K562 (cell line): ENCODE measurements around the gene PRPF8. TPM values are rescaled to one million over a fixed set of nuclear protein-coding genes. Genes with fewer than 3 reads are reported as not detected.
A peak's percentile ranks its signal among the peaks of the same experiment; 100 is the strongest.

Experiments used
- EHMT2 ChIP-seq: fragments of 450-650 bp; IDR thresholded peaks from 2 replicates; pipeline ENCODE4 v1.6.1; 2018; ENCODE audit warnings: antibody characterized with exemption
- FOXM1 ChIP-seq, 2 experiments: fragments of 450-650 bp in 1 of 2; sonication (generic) in 1 of 2; formaldehyde crosslinking in 1 of 2; IDR thresholded peaks; 2 replicates each; pipeline versions ENCODE4 v1.6.1 to v1.9.0; 2017 to 2022; ENCODE audit warnings: low read depth in 2 of 2, mild to moderate bottlenecking in 2 of 2, missing genetic modification reagents in 1 of 2, moderate library complexity in 1 of 2
- NRF1 ChIP-seq, 2 experiments: fragments of 450-650 bp; IDR thresholded peaks in 1 of 2; conservative IDR thresholded peaks in 1 of 2; 2 replicates each; pipeline ENCODE4 v1.6.1; 2014; ENCODE audit warnings: mild to moderate bottlenecking in 2 of 2
- PTBP1 ChIP-seq: fragments of 200-400 bp; formaldehyde crosslinking; IDR thresholded peaks from 2 replicates; pipeline ENCODE4 v1.6.1; 2017; ENCODE audit warnings: low read depth, low read length
- RUNX1 ChIP-seq: sonication (generic); IDR thresholded peaks from 2 replicates; pipeline ENCODE4 v1.6.1; 2016; ENCODE audit warnings: antibody characterized with exemption, low read depth
- ZNF146 ChIP-seq: IDR thresholded peaks from one replicate; pipeline ENCODE4 v1.6.1; 2018; ENCODE audit warnings: missing compliant biosample characterization; ENCODE audit not compliant: unreplicated experiment
- ZNF212 ChIP-seq: fragments of 450-650 bp; formaldehyde crosslinking; IDR thresholded peaks from 2 replicates; pipeline ENCODE4 v1.4.0; 2020; ENCODE audit warnings: mild to moderate bottlenecking
- ZNF253 ChIP-seq: fragments of 250-450 bp; sonication (Bioruptor Pico); conservative IDR thresholded peaks from 2 replicates; pipeline ENCODE4 v1.6.1; 2021; ENCODE audit warnings: mild to moderate bottlenecking
- ZNF561 ChIP-seq: fragments of 450-650 bp; formaldehyde crosslinking; conservative IDR thresholded peaks from 2 replicates; pipeline ENCODE4 v1.4.0; 2020; ENCODE audit warnings: mild to moderate bottlenecking, moderate library complexity
- ZNF830 ChIP-seq: fragments of 250-450 bp; sonication (Bioruptor Pico); IDR thresholded peaks from 2 replicates; pipeline ENCODE4 v1.5.0; 2021; ENCODE audit warnings: mild to moderate bottlenecking
- polyA plus RNA-seq, 8 experiments: library from polyadenylated mRNA; depleted of rRNA in 4 of 8; stranded (reverse) in 5 of 8; unstranded in 3 of 8; fragments of >200 nt; fragmentation: Nextera tagmentation in 2 of 8; fragmentation: Illumina TruSeq in 1 of 8; extraction: Ambion mirVana in 2 of 8; extraction: Trizol in 1 of 8; gene quantifications; 2 replicates each; pipeline versions ENCODE4 v1.2.1 to v1.2.3, GENCODE V29; 2011 to 2014; ENCODE audit warnings: inconsistent platforms in 1 of 8, missing spikeins in 1 of 8
- total RNA-seq, 7 experiments: library from RNA; depleted of rRNA in 6 of 7; stranded (reverse); fragments of >200 nt in 6 of 7; fragmentation: Illumina TruSeq in 2 of 7; extraction: Trizol in 2 of 7; gene quantifications; 2 replicates each; pipeline versions ENCODE4 v1.2.1 to v1.2.3, GENCODE V29; 2011 to 2021; ENCODE audit warnings: low replicate concordance in 1 of 7
- TF ChIP-seq, protein P1 (sequence below), 2 experiments: fragments of 450-650 bp; IDR thresholded peaks; 2 replicates each; pipeline ENCODE4 v1.6.1; 2016
- TF ChIP-seq, protein P2 (sequence below): sonication (generic); formaldehyde crosslinking; IDR thresholded peaks from 2 replicates; pipeline ENCODE4 v1.8.0; 2022; ENCODE audit warnings: mild to moderate bottlenecking, missing genetic modification reagents
- TF ChIP-seq, protein P3 (sequence below), 2 experiments: fragments of 450-650 bp; formaldehyde crosslinking in 1 of 2; IDR thresholded peaks; 2 replicates each; pipeline versions ENCODE4 v1.4.0 to v1.6.1; 2014 to 2020; ENCODE audit warnings: mild to moderate bottlenecking in 2 of 2, borderline replicate concordance in 1 of 2, low read depth in 1 of 2

The PRPF8 gene
- total and polyA plus RNA-seq, 9 of the 15 experiments (the other 6 are each of a cell fraction or from before 2014, with no cell fraction given): 64.3 to 294 (median 85.9) TPM

DNA sequence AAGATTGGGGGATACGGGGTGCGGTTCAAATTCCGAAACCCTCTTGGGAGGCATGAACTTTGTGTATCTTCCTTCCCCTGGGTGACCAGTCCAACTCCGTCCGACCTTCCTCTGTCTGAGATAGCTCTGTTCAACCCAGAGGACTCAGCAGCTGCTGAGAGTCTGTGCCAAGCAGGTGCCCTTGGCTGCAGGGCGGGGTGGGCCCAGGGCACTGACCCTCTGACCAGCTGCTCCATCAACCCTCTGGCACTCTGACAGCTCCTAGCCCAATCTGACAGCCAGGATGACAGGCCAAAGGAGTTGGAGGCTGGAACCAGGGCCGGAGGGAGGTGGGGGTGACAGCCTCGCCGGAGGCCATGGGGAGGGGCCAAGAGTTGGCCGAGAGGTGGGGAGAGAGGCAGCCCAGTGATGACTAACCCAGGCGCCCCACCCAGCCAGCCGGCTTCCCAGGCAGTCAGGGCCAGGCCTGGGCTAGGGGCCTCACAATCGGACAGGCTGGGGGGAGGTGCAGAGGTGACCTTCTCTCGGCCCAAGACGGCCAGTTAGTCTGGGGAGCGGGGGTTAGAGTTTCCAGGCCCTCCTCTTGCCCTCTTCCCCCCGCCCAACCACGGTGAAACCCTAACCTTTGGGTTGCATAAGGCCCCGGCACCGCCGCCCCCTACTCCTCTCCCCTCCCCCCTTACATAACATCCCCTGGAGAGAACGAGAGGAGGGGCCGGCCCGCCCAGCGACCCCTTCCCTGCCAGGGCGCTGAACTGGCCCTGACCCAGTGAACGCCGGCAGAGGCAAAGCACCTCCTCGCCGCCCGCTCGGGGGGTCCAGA, 30.5 kb upstream of the PRPF8 start (continued):
- TF ChIP-seq ZNF830 (CRISPR knock-in tag): no peak
- TF ChIP-seq ZNF146: no peak
- no peak for TF ChIP-seq NRF1 (conservative IDR thresholded peaks at IDR 0.05 in 1 of 2, IDR thresholded peaks at IDR 0.05 in 1 of 2)
- no peak for TF ChIP-seq RUNX1
- no peak for TF ChIP-seq EHMT2
- TF ChIP-seq, protein P1, sequence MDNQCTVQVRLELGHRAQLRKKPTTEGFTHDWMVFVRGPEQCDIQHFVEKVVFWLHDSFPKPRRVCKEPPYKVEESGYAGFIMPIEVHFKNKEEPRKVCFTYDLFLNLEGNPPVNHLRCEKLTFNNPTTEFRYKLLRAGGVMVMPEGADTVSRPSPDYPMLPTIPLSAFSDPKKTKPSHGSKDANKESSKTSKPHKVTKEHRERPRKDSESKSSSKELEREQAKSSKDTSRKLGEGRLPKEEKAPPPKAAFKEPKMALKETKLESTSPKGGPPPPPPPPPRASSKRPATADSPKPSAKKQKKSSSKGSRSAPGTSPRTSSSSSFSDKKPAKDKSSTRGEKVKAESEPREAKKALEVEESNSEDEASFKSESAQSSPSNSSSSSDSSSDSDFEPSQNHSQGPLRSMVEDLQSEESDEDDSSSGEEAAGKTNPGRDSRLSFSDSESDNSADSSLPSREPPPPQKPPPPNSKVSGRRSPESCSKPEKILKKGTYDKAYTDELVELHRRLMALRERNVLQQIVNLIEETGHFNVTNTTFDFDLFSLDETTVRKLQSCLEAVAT (IDR thresholded peaks at IDR 0.05): no peak
- no peak for TF ChIP-seq ZNF253
- no peak for TF ChIP-seq ZNF212 (CRISPR knock-in tag)
- no peak for TF ChIP-seq PTBP1
- TF ChIP-seq ZNF561: no peak
- TF ChIP-seq, protein P2, sequence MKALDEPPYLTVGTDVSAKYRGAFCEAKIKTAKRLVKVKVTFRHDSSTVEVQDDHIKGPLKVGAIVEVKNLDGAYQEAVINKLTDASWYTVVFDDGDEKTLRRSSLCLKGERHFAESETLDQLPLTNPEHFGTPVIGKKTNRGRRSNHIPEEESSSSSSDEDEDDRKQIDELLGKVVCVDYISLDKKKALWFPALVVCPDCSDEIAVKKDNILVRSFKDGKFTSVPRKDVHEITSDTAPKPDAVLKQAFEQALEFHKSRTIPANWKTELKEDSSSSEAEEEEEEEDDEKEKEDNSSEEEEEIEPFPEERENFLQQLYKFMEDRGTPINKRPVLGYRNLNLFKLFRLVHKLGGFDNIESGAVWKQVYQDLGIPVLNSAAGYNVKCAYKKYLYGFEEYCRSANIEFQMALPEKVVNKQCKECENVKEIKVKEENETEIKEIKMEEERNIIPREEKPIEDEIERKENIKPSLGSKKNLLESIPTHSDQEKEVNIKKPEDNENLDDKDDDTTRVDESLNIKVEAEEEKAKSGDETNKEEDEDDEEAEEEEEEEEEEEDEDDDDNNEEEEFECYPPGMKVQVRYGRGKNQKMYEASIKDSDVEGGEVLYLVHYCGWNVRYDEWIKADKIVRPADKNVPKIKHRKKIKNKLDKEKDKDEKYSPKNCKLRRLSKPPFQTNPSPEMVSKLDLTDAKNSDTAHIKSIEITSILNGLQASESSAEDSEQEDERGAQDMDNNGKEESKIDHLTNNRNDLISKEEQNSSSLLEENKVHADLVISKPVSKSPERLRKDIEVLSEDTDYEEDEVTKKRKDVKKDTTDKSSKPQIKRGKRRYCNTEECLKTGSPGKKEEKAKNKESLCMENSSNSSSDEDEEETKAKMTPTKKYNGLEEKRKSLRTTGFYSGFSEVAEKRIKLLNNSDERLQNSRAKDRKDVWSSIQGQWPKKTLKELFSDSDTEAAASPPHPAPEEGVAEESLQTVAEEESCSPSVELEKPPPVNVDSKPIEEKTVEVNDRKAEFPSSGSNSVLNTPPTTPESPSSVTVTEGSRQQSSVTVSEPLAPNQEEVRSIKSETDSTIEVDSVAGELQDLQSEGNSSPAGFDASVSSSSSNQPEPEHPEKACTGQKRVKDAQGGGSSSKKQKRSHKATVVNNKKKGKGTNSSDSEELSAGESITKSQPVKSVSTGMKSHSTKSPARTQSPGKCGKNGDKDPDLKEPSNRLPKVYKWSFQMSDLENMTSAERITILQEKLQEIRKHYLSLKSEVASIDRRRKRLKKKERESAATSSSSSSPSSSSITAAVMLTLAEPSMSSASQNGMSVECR (CRISPR knock-in tag): peak; percentile 93
- TF ChIP-seq FOXM1 (IDR thresholded peaks at IDR 0.05; ENCODE audit: low read depth): no peak
- no peak for TF ChIP-seq FOXM1 (CRISPR knock-in tag; IDR thresholded peaks at IDR 0.05; ENCODE audit: low read depth)
- TF ChIP-seq, protein P3, sequence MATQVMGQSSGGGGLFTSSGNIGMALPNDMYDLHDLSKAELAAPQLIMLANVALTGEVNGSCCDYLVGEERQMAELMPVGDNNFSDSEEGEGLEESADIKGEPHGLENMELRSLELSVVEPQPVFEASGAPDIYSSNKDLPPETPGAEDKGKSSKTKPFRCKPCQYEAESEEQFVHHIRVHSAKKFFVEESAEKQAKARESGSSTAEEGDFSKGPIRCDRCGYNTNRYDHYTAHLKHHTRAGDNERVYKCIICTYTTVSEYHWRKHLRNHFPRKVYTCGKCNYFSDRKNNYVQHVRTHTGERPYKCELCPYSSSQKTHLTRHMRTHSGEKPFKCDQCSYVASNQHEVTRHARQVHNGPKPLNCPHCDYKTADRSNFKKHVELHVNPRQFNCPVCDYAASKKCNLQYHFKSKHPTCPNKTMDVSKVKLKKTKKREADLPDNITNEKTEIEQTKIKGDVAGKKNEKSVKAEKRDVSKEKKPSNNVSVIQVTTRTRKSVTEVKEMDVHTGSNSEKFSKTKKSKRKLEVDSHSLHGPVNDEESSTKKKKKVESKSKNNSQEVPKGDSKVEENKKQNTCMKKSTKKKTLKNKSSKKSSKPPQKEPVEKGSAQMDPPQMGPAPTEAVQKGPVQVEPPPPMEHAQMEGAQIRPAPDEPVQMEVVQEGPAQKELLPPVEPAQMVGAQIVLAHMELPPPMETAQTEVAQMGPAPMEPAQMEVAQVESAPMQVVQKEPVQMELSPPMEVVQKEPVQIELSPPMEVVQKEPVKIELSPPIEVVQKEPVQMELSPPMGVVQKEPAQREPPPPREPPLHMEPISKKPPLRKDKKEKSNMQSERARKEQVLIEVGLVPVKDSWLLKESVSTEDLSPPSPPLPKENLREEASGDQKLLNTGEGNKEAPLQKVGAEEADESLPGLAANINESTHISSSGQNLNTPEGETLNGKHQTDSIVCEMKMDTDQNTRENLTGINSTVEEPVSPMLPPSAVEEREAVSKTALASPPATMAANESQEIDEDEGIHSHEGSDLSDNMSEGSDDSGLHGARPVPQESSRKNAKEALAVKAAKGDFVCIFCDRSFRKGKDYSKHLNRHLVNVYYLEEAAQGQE (IDR thresholded peaks at IDR 0.05; ENCODE audit: borderline replicate concordance): no peak
- TF ChIP-seq, protein P3 (CRISPR knock-in tag; IDR thresholded peaks at IDR 0.05; ENCODE audit: low read depth): no peak
